Peyer's patch (tissue), 4 donors: ENCODE results near the gene PIGN.

Experiments used
- POLR2A ChIP-seq, 2 donors: fragments of 450-650 bp; IDR thresholded peaks; one replicate each; pipeline ENCODE4 v1.5.1; 2017; ENCODE audit warnings: antibody characterized with exemption in 2 of 2, mild to moderate bottlenecking in 2 of 2, moderate library complexity in 2 of 2
- TF ChIP-seq, protein P1 (sequence below), 6 experiments: fragments of 450-650 bp in 4 of 6; fragments of 200-600 bp in 2 of 6; sonication (generic) in 1 of 6; IDR thresholded peaks; one replicate each; pipeline ENCODE4 v1.5.1; 2017 to 2019; ENCODE audit warnings: antibody characterized with exemption in 6 of 6, mild to moderate bottlenecking in 3 of 6, moderate library complexity in 1 of 6

- TF ChIP-seq, protein P1, sequence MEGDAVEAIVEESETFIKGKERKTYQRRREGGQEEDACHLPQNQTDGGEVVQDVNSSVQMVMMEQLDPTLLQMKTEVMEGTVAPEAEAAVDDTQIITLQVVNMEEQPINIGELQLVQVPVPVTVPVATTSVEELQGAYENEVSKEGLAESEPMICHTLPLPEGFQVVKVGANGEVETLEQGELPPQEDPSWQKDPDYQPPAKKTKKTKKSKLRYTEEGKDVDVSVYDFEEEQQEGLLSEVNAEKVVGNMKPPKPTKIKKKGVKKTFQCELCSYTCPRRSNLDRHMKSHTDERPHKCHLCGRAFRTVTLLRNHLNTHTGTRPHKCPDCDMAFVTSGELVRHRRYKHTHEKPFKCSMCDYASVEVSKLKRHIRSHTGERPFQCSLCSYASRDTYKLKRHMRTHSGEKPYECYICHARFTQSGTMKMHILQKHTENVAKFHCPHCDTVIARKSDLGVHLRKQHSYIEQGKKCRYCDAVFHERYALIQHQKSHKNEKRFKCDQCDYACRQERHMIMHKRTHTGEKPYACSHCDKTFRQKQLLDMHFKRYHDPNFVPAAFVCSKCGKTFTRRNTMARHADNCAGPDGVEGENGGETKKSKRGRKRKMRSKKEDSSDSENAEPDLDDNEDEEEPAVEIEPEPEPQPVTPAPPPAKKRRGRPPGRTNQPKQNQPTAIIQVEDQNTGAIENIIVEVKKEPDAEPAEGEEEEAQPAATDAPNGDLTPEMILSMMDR (IDR thresholded peaks at IDR 0.05), result no peak
- TF ChIP-seq POLR2A (IDR thresholded peaks at IDR 0.05), result no peak
Measured at GRCh38 chr18:61995618-61996017, 191.2 kb downstream of the PIGN start.
